CD4-positive, alpha-beta T cell treated with Interleukin-12 subunit alpha and Interleukin-12 subunit beta, for 1 hour (primary cell): ENCODE data around the gene CUL7.
"Not testable (repeated sequence)": the region's sequence is repeated elsewhere in the genome, so short reads cannot be mapped to it uniquely, and the experiment has no call there.

Experiments used
- DNase-seq: peaks from one replicate; pipeline ENCODE4 v3.0.0-alpha.2; 2020

CUL7 gene

DNA sequence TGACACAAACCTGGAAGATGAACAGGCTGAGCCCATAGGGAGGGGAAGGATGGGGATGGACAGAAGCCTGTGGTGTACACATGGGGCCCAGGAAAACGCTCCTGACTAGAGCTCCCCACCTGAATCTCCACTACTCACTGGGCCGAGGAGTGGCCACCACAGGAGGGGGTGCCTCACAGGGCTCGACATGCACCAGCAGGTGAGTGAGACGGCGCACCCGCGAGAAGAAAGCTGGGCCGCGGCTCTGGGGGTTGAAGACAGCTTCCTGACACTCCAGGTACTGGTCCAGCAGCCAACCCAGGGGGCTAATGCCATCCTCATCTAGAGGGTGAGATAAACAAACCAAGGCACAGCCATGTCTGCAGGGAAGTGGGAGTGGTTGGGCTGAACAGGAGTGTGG lies 10.3 kb downstream of the CUL7 start:
- no peak for DNase-seq

DNA sequence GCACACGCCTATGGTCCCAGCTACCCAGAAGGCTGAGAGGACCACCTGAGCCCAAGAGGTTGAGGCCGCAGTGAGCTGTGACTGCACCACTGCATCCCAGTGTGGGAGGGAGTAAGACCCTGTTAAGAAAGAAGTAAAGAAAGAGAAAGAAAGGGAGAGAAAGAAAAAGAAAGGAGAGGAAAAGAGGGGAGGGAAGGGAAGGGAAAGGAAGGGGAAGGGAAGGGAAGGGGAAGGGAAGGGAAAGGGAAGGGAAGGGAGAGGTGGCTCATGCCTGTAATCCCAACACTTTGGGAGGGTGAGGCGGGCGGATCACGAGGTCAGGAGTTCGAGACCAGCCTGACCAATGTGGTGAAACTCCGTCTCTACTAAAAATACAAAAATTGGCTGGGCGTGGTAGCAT lies 12.2 kb downstream of the CUL7 start:
- not testable (repeated sequence) for DNase-seq

DNA sequence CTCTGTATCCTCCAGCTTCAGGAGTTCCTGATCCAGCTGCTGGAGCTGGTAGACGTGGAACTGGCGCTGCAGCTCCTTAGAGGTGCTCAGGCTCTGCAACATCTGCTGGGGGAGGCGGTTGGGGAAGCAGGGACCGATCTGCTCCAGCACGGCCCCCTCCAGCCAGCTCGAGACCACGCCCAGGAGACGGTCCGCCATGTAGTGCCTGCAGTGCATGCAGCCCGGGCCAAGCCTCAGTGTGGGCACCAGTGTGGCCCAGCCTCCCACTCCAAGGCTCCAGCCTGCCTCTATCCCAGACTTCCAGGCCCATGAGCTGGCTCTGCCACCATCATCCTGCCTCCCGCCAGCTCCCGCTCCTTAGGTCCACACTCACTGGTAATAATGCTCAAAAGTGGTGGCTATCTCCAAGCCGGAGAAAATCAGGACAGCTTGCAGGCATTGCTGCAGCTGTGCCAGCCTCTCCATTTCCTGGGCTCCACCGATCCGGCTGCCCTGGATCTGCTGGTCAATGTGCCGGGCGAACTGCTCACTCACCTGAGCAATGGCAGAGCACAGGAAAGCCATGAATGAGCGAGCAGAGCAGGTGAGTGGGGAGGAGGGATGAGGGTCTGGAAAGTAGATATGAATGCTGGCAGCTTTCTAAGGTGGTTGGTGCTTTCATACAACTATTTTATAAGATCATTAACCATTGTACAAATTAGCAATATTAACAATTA lies 13.0 kb downstream of the CUL7 start:
- DNase-seq: no peak

DNA sequence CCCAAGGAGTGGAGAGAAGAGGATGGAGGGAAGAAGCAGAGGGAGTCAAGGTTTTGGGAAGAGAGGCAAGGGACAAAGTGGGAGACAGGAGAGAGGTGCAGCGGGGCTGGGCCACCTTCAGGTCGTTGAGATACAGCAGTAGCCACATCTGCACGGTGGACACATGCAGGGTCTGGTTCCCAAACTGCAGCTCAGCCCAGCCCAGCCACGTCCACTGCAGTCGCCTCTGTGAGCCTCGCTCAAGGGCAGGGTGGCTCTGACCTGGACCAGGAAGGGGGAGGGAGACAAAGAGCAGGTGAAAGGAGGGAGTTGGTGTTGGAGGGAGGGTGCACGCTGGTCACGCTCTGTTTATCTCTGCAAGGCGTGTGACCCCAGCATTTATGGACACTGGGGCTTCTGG lies 14.9 kb downstream of the CUL7 start:
- no peak for DNase-seq

DNA sequence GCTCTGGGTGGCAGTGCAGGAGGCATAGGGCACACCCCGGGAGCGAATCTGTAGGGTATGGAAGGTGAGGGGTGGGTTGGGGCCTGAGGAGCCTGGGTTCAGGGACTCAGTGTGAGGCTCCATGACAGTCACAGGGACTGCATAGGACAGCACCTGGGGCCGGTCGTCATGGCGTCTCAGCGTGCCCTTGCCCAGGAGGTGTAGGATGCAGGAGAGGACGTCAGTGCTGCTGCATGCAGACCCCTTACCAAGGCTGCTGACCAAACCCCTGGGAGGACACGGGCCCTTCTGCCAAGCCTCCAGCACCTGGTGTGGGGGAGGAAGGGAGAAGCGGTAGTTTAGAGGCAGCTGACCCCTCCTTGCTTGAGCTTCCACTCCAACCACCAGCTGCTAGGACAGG lies 15.9 kb downstream of the CUL7 start:
- no peak for DNase-seq

DNA sequence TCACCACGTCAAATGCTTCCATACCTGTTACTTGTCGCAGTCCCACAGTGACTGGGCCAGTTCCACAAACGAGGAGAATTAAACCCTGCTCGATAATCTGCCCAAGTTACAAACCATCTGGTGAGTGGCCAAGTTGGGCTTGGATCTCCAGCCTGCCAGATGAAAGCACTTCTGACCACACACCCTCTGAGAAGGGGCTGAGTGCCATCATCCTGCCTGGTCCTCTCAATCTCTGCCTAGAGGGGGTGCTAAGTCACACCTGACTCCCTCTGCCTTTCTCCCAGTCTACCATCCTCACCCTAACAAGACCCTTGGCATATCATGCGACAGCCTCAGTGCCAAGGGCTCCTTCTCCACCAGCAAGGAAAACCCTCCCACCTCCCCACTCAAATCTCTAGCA lies 16.5 kb downstream of the CUL7 start:
- DNase-seq: no peak

DNA sequence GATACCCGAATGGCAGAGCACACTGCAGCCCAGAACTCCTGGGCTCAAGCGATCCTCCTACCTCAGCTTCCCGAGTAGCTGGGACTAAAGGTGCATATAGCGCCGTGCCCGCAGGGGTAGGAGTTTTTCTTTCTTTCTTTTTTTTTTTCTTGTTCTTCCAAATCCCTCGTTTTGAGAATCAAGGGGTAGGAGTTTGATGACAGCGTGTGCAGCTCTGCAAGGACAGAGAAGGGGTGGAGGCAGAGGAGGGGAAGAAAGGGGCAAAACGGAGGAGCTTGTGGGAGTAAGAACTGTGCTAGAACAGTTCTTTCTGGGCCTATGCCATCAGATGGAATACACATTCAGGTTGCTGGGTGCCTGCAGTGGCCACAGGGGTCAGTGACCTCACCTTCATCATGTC lies 16.9 kb downstream of the CUL7 start:
- DNase-seq: no peak

DNA sequence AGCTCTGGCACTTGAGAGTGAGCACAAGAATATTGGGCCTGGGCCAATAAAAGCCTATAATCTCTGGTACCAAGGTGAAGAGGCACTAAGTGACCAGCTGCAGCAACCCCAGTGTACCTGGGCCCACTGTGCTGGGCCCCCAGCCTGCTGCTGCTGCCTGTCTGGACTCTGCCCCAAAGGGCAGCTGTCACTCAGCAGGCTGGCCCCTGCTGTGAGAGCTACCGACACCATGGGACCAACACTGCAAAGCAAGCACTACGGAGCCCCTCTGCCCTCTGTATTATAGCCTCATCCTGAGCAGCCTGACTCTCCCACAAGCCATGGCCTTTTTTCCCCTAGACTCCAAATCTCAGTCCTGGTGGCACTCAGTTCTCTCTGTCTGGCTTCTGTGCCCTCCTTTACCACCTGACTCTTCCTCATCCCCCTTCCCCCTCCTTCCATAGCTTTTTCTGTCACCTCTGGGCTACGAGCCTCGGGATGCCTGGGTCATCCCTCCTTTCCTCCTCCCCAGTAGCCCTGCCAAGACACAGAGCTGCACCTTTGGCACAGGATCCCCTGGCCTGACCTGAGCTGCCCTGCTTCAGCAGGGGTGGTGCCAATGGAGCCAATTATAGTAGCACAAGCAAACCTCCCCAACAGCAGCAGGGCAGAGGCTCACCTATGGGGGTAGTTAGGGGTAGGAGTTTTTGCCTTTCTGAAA lies 18.0 kb downstream of the CUL7 start:
- no peak for DNase-seq

DNA sequence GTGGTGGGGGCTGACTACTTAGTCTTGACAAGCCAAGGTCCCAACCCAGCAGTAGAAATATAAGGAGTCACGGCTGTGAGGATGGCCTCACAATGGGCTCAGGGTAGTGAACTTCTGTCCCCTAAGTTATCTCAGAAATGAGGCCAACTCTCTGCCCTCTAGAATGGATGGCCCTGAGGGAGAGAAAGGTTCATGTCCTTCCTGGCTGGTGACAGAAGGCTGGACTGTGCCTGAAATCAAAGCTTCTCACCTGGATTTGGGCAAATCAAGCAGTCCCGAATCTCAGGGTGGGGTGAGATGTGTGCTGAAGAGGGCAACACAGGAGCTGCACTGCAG lies 19.5 kb downstream of the CUL7 start:
- DNase-seq: no peak

DNA sequence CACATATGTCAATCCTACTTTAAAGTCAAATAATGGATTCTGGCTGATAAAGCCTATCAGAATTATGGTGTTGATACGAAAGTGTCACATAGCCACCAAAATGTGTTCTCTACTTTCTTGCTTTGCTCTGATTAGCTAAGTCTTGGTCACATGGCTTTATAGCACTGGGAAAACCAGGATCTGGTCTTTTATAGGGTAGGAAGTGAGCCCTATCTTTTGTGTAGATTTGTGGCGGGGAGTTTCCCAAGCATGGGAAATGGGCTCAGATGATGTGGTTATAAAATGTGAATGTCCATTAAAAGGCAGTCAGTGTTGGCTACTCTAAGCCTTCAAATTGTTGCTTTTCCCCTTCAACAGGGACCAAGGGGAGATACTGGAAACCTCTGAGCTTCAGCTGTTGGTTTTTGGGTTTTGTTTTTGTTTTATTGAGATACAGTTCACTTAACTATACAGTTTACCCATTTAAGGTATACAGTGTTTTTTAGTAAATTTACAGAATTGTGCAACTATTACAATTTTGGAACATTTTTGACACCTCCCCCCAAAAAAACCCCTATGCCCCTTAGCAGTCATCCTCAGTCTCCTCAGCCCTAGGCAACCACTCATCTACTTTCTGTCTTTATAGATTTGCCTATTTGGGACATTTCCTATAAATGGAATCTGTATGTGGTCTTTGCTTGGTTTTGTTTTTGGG lies 20.0 kb downstream of the CUL7 start:
- DNase-seq: no peak

DNA sequence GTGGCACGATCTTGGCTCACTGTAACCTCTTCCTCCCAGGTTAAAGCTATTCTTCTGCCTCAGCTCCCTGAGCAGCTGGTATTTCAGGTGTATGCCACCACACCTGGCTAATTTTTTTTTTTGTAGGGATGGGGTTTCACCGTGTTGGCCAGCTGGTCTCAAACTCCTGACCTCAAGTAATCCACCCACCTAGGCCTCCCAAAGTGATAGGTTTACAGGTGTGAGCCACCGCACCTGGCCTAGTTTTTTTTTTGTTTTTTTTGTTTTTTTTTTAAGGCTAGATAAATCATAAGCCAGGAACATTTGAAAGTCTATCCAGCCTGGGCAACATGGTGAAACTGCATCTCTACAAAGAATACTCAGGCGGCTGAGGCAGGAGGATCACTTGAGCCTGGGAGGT lies 21.3 kb downstream of the CUL7 start:
- DNase-seq: no peak

DNA sequence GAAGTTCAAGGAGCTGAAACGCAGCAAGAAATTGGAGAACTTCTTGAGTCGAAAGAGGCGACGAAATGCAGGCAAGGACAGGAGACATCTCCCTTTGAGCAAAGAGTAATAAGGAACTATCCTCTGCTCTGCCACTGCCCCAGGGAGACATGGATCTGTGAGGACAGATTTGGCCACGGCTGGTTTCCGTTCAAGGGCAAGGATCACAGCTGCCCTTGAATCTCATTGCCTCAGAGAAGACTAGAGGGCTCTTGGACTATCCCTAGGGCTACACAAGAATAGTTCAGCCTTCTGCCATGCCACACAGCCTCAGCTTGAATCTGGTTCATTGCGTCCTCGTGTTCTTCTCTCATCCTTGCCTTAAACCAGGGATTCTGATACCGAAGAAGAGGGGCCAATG lies 24.5 kb downstream of the CUL7 start:
- no peak for DNase-seq

DNA sequence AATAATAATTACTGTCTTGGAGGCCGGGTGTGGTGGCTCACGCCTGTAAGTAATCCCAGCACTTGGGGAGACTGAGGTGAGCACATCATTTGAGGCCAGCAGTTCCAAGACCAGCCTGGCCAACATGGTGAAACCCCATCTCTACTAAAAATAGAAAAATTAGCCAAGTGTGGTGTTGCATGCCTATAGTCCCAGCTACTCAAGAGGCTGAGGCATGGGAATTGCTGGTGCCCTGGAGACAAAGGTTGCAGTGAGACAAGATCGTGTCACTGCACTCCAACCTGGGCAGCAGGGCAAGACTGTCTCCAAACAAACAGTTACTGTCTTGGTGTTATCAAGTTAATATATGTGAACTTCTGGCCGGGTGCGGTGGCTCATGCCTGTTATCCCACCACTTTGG lies 27.3 kb downstream of the CUL7 start:
- no peak for DNase-seq

DNA sequence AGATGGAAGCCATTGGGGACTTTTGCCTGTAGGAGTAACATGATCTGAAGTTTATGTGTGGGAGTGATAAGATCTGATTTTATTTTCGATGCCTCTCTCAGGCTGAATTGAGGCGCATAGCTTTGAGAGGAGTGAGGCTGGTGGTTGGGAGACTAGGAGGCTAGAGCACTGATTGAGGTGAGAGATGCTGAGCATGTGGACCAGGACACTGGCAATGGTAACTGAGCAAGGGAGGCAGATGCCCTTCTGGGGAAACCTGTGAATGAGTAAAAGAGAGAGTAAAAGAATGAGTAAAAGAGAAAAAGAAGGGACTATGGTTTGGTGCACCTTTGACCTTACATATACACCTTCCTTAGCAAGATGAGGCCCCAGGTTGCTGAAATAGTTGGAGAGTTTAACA lies 29.2 kb downstream of the CUL7 start:
- DNase-seq: no peak

DNA sequence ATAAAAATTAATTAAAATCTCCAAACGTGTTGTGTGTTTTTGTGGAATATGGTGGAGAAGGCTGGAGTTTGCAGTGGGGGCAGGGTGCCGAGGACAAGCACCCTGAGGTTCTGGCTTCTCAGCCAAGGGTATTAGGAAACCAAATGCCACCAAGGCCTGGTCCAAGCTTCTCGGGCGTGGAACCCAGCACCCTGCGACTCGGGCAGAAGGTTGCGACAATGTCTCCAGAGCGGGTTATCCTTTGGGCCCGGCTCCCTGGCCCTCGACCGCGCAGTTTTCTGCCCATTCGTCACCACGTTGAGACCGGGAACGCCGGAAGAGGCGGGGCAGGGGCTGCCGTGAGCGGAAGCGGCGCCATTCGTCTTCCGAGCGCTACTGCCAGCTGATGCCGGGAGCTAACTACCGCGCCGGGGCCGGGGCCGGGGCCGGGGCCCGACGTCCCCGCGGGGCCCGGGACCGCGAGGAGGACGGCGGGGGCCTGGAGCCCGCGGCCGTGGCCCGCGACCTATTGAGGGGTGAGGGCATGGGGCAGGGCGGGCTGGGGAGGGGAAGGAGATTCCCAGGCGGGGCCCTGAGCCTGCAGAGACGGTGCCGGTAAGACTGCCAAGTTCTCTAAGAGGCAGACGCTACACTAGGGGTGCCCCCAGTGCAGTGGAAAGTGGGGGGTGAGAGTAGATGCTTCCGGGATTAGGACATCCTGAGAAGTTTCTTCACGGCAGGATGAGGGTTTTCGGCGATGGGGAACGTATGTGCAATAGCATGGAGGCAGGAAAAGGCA lies 32.2 kb downstream of the CUL7 start, which contains the start of gene RRP36:
Gene RRP36, plus strand, starts transcription at position 354 of the 778 bp plus-strand sequence. Its CDS starts 32 bp downstream, at position 386.
- peak; percentile 71 for DNase-seq

DNA sequence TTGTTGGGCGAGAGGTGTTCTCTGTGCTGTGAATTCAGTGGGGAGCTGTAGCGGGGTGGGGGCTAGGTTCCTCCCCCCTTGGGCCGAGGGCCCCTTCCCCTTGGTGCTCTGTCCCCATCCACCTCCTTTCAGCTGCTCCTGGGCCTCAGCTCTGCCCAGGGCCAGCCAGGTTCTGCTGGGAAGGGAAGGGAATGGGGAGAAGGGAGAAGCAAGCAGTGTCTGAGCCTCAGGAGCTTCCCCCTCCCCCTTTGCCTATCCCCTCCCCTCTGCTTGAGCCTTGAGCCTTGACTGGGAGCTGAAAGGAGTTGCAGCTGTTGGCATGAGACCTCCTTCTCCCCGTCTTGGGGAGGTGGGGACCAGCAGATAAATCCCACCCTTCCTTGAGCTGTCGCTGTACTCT lies 32.8 kb downstream of the CUL7 start:
- DNase-seq: no peak

DNA sequence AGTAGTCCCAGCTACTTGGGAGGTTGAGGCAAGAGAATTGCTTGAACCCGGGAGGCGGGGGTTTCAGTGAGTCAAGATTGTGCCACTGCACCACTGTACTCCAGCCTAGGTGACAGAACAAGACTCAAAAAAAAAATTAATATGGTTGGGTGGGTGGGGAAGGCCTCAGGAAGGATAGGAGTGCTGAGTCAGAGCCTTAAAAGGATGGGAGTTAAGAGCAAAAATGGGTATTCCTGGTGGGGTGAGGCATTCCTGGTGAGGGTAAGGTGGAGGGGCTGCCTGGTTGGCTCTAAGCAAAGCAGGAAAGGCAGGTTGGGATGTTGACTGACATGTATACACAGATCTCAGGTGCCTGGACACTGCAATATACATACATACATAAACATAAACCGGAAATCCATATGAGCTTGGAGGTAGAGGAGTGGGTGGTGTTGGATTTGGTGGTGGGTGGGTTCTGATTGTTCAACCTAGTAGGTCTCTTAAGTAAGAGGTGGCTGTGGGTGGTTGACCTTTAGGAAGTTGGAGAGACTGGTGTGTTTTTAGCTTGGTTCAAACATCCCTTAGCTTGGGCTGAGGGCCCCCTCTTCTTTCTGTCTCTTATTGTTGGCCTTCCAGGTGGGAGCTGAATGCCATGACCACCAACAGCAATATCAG lies 33.5 kb downstream of the CUL7 start:
- DNase-seq: no peak

DNA sequence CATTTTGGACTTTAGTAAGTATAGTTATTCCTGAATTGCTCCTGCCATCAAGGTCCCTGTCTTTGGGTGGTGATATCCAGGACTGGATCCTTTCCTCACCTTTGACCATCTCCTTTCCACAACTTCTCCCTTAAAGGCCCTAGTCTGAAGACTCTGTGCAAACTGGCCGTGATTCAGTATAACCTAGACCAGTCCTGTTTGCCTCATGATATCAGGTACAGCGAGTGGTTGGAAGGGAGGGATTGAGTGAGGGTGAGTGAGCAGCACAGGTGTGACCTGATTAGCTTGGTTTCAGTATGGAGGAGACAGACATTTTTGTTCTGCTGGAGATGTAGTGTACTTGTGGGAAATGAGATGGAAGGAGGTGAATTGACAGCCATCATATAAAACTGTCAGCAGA lies 34.5 kb downstream of the CUL7 start:
- no peak for DNase-seq

DNA sequence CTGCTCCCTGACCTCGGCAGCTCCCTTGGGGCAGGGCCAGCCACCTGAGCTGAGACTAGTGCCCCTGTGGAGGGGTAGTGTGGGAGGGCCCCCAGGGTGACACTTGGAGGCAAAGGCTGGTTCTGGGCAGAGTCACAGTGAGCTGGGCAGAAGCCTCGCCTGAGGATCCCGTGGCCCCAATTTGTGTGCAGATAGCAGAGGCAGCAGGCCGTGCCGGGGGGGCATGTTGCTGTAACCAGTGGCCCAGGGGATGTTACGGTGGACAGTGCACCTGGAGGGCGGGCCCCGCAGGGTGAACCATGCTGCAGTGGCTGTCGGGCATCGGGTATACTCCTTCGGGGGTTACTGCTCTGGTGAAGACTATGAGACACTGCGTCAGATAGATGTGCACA lies 36.7 kb downstream of the CUL7 start:
- no peak for DNase-seq

DNA sequence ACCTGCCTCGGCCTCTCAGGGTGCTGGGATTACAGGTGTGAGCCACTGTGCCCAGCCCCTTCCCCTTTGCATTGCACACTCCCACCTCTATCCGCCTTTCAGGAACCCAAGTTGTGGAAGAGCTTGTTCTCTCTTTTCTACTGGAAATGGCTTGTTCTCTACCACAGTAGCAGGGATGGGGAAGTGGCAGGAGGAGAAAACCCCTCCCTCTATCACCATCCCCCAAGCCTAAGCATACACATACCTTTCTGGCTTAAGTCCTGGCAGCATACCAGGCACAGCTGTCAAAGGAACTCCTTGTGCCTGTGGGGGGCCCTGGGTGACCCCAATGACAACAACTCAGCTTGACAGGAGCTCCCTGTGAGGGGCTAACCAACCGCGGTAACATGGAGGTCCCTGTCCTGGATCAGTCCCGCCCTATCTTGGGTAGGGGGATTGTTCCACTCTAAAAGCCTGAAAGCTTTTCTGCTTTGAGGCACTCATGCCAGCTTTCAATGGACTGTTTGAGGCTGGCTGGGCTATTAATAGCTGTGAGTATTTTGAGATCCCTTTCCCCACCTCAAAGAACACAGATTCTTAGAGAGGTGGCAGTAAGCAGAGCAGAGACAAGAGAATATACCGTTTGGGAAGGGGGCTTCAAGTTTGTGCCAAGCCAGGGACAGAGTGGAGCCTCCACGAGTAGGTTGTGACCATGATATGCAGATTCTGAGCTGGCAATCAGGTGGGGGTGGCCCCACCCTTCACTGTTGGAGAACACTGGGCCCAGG lies 37.3 kb downstream of the CUL7 start:
- DNase-seq: no peak

DNA sequence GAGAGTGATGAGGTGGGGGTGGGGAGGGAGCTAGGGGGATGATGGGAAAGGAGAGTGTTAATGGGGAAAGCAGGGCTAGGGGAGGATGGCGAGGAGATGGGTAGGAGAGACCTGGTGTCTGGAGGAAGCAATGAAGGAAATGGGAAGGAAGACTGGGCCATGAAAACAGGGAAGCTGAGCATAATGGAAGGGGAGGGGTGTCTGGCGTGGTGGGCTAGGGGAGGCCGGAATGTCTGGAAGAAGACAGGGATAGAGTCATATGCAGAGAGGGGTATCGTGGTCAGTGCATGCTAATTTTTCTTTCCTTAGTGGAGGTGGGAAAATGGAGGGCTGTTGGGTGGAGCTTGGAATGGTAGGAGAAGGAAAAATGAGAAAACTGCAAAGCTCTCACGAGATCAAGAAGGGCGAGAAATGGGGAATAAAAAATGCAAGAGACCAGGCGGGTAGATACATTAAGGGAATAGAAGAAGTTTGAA lies 39.2 kb downstream of the CUL7 start:
- no peak for DNase-seq

DNA sequence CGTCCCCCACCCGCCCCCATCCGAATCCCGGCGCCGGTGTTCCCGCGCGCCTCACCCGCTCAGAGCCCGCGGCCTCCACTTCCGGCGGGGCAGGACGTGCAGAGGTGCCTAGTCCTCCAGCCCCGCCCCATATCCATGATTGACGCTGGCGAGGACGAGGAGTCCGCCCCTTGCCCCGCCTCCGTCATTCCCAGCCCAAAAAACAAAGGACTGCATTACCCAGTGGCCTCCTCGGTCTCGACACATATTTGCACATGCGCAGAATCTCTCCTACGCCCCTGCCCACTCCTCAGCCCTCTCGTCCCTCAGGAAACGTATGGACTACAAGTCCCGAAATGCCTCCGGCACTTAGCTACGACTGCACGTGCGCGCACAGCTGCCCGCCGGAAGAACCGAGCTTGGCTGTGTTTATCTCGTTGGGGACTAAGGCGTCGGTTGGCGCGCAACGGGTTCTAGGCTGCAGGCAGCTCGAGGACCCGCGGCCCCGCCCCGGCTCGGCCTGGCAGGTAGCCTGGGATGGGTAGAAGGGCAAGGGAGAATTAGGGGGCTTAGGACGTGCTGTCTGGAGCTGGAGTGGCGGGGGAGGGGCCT lies 39.7 kb downstream of the CUL7 start, which contains the start of the genes KLHDC3 and MEA1:
Gene KLHDC3, plus strand, starts transcription at position 407 of the 591 bp plus-strand sequence. CDS start 2,944 bp downstream, outside the sequence.
Gene MEA1, minus strand, starts transcription at position 104 of the 591 bp plus-strand sequence. CDS start 133 bp downstream, outside the sequence.
- peak; percentile 100 for DNase-seq
